Retina (tissue), 1 donor: ENCODE measurements around the gene KIF16B.
"Not testable (repeated sequence)": the region's sequence is repeated elsewhere in the genome, so short reads cannot be mapped to it uniquely, and the experiment has no call there.

Source experiments
- DNase-seq: peaks from one replicate; pipeline ENCODE4 v3.0.0-alpha.2; 2016

KIF16B gene

GRCh38 chr20:16472045-16472872, 101.0 kb downstream of the KIF16B start:
- DNase-seq: no peak

DNA sequence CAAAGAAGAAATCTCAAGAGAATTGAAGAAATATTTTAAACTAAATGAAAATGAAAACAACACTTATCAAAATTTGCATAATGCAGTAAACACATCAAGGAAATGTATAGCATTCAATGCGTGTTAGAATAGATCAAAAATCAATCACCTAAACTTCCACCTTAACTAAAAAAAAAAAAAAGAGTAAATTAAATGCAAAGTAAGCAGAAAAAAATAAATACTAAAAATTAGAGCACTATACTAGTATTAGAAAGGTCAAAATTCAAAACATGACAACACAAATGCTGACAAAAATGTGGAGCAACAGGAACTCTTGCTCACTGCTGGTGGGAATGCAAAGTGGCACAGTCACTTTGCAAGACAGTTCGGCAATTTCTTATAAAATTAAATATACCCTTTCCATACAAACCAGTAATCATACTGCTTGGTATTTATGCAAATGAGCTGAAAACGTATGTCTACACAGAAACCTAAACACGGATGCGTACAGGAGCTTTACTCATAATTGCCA, 103.8 kb downstream of the KIF16B start:
- no peak for DNase-seq

GRCh38 chr20:16462711-16463110, 110.5 kb downstream of the KIF16B start:
- no peak for DNase-seq

DNA sequence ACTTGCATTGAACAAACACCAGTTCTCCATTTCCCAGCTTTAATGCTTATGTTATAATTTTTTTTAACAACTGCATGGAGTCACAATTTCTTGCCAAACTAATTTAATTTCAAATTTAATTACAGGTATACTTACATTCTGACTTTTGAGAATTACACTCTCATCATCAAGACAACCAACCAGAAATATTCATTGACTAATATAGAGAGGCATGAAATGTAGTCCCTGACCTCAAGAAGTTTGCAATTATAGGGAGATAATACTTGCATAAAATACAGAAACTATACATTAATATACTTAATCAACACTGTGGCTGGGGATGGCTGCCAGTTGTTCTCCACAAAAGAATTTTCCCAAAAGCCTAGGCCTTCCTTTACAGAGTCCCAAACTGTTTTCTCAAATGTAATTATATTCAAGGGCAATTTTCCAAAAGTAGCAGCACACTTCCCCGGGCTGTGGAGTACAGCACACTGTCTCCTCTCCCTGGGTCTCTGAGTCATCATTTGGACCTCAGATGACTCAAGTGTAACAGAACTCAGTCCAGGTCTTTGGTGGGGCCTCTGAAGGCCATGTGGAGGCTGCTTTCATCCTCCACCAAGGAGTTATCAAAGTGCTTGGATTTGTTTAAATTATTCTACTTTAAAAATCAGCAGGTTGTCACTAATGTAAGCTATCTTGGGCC, 114.1 kb downstream of the KIF16B start:
- no peak for DNase-seq

- no peak for DNase-seq
Observed at GRCh38 chr20:16457514-16457913, 115.7 kb downstream of the KIF16B start.

DNA sequence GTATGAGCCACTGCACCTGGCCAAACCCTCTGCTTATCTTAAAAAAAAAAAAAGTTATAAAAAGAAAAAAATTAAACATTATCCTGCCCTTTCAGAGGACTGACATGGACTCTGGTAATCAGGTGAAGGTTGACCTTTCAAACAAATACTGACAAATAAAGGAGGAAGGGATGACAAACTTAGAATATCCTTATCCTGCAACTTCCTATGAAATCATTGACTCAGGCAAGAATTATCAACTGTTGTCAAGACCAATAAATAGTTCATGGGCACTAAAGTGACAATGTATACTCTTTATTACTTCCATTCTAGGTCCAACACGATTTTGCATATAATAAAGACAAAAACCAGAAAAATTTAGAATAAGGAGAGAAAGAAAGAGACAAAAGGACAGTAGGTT, 117.9 kb downstream of the KIF16B start:
- DNase-seq: no peak

GRCh38 chr20:16451982-16452381, 121.3 kb downstream of the KIF16B start:
- DNase-seq: no peak

DNA sequence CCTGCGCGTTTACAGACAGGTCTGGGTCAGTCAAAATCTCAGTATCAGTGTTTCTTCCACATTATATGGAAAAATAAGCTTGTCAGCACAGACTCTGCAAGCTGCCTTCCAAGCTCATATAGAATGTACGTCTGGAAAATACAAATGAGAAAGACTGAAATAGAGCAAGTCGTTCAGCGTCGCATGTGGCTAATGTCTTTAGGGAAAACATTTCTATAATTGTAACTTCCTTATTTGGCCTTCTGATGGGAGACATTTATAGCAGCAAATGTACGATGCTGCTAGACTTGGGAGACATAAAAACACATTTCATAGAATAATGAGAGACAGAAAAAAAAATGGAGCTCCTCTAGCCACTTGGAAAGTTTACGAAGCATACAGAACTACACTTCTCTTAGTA, 122.2 kb downstream of the KIF16B start:
- no peak for DNase-seq

GRCh38 chr20:16446991-16447390, 126.3 kb downstream of the KIF16B start:
- no peak for DNase-seq

DNA sequence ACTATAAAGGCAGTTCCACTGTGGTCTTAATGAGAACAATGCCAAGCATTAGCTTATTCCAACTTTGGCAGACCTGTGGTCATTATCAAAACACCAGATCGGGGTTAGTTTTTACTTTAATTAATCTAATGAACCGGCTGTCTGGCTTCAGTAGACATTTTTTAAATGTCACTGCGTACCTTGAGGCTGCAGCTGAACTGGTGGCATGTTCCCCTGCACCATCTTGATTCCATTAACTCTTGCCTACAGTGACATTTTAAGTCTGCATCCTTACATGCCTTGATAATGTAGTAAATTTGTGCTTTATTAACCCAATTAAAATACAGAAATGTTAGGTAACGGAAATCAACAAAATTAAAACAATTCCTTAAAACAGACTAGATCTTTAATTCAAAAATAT, 127.0 kb downstream of the KIF16B start:
- no peak for DNase-seq

DNA sequence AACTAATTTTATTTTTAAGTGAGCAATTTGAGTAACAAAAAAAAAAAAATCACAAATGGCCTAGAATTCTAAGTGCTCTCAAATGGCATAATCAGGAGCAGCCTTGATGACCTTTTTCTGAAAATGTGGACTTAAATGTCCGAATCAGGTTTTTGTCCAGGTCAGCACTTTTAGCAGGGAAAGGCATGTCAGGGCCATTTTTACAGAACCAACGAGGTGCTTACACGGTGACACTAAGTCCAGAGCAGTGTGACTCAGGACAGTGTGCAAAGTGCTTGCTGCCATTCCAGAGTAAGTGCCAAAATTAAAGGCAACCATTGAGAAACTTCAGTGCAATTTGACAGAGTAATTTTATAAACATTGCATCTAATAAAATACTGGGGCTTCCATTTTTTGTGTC, 127.8 kb downstream of the KIF16B start:
- no peak for DNase-seq

DNA sequence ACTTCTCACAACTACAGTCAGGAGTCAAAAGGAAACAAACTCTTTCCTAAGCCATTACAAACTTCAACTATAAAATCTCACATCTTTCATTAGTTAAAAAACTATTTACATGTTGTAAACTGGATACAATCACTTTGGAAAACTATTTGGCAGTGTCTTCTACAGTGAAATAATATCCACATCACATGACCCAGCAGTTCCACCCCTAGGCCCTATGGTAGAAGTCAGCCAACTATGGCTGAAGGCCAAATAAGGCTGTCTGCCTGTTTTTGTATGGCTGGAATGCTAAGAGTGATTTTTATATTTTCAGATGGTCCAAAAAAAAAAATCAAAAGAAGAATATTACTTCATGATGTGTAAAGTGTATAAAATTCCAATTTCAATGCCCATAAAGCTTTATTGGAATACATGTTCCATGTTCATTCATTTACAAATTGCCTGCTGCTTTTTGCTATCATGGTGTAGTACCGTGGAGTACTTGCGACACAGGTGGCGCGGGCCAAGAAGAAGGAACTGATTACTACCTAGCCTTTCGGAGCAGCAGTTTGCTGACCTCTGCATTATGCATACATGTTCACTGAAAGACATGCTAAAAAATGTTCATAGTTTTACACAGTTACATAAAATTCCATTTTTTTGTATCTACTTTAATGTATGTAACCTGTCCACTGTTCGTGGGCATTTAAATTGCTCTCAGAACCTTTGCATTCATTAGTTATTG, 129.0 kb downstream of the KIF16B start:
- no peak for DNase-seq

- no peak for DNase-seq
Observed at GRCh38 chr20:16441546-16442164, 131.6 kb downstream of the KIF16B start.

DNA sequence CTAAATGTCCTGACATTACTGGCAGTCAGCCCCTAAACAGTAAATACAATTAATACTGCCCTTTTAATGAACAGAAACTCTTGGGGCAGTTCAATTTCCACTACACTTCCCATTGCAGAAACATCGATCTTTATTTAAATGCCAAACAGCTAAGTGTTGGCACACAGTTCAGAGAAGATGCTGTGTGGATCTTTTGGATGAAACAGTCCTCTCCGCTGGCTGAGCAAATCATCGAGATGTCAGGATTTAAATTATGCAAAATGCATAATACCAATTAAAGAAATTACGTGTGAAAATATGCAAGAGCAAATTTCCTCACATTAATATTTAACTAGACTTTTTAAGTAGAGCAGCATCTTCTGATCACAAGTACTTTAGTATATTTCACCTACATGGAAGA, 132.6 kb downstream of the KIF16B start:
- DNase-seq: no peak

DNA sequence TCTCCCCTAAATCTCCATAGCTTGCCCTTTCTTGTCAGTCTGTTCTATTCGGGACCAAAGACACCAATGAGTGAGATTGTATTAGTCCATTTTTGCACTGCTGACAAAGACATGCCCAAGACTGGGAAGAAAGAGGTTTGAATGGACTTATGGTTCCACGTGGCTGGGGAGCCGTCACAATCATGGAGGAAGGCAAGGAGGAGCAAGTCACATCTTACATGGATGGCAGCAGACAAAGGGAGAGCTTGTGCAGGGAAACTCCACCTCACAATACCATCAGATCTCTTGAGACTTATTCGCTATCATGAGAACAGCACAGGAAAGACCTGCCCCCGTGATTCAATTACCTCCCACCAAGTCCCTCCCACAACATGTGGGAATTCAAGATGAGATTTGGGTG, 133.7 kb downstream of the KIF16B start:
- not testable (repeated sequence) for DNase-seq

DNA sequence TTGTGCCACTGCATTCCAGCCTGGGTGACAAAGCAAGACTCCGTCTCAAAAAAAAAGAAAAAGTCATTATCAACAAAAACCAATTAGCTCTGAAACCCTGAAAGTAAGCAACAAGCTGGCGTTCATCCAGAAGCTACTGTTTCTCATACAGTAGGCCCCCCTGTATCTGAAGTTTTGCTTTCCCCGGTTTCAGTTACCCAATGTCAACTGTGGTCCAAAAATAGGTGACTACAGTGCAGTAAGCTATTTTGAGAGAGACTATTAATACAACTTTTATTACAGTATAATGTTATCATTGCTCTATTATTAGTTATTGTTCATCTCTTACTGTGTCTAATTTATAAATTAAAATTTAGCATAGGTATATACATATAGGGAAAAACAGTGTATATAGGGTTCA, 135.1 kb downstream of the KIF16B start:
- no peak for DNase-seq

DNA sequence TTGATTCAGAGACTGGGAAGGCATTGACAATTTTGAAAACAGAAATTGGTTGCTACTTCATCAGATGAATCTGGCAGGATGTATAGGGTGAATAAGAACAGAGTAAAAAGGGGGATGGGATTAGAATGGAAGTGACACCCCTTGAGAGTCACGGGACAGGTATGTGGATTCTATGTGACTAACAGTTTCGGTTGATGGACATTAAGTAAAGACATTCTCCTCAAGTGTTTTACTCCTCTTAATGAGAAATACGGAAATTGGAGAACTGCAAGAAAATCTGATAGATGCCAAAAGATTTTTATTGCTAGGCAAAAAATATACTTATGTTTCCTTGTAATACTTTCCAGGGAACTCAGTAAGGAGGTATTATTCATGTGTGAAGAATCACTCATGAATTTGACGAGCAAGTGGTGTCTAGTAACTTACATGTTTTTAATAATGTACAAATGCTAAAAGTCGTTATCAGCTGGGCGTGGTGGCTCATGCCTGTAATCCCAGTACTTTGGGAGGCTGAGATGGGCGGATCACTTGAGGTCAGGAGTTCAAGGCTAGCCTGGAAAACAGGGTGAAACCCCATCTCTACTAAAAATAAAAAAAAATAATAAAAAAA, 135.8 kb downstream of the KIF16B start:
- no peak for DNase-seq

DNA sequence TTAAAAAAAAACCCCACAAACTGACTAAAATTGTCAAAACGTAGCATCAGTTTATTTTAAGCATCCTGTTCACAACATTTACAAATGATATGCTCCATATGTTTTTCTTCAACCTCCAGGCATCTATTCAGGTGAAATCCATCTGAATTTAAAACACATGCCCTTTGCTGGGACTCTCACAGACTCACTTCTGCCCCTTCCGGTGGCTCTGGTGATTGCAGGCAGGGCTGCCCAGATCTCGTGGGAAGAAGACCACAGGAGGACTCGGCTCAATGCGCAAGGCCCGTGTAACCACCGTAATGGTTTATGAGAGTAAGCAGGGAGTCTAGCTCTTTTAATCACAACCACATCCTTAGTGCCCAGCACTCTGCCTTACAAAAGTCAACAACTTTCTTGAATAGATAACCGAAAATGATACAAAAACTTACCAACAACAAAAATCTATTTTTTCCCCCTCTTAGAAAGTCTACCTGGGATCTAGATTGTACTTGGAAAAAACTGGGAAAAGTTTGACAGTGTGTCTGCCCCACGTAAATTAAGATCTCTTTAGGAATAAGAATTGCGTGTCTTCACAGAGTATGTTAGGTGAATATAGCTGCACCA, 139.1 kb downstream of the KIF16B start:
- DNase-seq: peak; percentile 40

DNA sequence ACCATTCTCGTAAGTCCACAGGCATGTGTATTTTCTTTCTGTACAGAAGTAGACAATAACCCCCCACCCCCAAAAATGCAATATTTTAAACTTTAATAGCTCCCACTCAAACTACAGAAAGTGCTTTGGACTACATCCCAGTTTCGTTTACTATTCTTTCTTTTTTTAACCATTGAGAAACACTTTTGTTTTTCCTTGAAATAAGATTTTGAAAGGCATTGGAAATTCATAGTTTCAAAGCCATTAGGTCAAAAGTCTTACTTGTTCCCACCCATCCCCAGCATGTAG, 140.0 kb downstream of the KIF16B start:
- no peak for DNase-seq

DNA sequence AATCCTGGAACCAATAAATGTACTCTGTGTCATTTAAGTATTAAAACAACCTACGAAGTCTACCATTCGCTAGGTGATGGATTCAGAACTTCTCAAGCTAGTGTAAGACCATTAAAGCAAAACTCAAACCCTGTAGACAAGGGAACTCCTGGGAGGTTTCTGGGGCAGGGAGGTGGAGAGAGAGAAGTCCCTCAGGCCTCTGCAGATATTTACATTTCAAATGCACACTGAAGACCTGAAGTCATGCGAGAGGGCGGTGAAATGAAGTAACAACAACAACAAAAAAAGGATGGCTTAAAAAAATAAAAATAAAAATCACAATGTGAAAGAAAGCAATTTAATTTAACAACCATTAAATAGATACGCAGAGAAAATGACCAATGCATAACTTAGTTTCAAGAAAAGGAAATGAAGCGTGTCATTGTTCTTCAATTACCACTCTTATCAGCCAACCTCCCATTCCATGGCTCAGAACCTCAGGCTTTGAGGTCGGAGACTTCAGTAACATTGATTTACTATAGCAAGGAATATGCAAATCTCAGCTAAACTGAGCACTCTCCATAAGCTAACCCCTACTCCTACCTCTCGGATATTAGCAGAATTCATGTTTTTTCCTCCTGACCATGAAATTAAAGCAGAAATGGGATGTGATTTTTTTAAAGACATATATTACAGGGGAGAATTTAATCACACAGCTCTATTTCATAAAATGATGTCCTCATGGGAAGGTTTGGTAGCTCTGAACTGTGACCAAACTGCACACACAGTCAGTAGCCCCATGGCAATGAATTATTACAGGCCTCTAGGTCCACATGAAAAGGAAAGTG, 140.6 kb downstream of the KIF16B start:
- no peak for DNase-seq

DNA sequence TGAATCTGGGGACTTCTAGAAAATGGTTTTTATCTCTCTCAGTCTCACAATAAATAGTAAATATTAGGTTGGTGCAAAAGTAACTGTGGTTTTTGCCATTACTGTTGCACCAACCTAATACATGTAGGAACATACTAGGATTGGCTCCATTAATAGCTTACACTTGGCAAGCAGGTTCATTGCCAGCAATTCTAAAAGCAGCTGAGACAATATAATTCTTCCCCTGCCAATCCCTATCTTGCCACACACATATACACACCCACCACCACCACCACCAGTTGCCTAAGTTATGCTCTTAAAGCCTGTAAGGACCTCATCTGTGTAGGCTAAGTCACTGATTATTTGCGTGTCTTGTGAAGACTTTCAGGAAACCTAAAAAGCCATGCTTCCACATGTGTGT, 145.1 kb downstream of the KIF16B start:
- DNase-seq: no peak

- no peak for DNase-seq
Observed at GRCh38 chr20:16427571-16427970, 145.7 kb downstream of the KIF16B start.
